IPS-20b (cell line): ENCODE data around the gene KRT71.

Source experiments
- H3K27ac ChIP-seq: one replicate; pipeline ENCODE4 v1.5.1; 2013; ENCODE audit warnings: low read length
- H3K27me3 ChIP-seq: 2 replicates; pipeline ENCODE4 v1.6.1; 2013; ENCODE audit warnings: mild to moderate bottlenecking, low read length, inconsistent platforms; ENCODE audit not compliant: insufficient read depth
- H3K36me3 ChIP-seq: 2 replicates; pipeline ENCODE4 v1.6.1; 2013; ENCODE audit warnings: low read depth, mild to moderate bottlenecking, inconsistent platforms, low read length, moderate library complexity; ENCODE audit not compliant: insufficient read depth
- H3K4me1 ChIP-seq: 2 replicates; pipeline ENCODE4 v1.6.1; 2013; ENCODE audit warnings: mild to moderate bottlenecking, control low read depth, inconsistent platforms, low read length, moderate library complexity; ENCODE audit not compliant: insufficient read depth
- H3K4me3 ChIP-seq: 2 replicates; pipeline ENCODE4 v1.5.1; 2013; ENCODE audit warnings: mild to moderate bottlenecking, low read length, inconsistent platforms
- H3K9ac ChIP-seq: 2 replicates; pipeline ENCODE4 v1.6.1; 2013; ENCODE audit warnings: low read depth, mild to moderate bottlenecking, inconsistent platforms, low read length, moderate library complexity
- H3K9me3 ChIP-seq: 2 replicates; pipeline ENCODE4 v1.6.1; 2013; ENCODE audit warnings: mild to moderate bottlenecking, low read depth, low read length, inconsistent platforms; ENCODE audit not compliant: insufficient read depth

Gene KRT71

GRCh38 chr12:52517888-52518287 lies 35.1 kb downstream of the KRT71 start:
- Histone ChIP-seq H3K4me3 (no peak overlapping the region), H3K9me3 (no peaks in the 10 kb centered on the region), H3K4me1 (no peaks in the 10 kb centered on the region), H3K9ac (no peak overlapping the region), H3K36me3 (no peaks in the 10 kb centered on the region), H3K27me3 (no peaks in the 10 kb centered on the region), H3K27ac (no peak overlapping the region)

GRCh38 chr12:52517005-52517835 lies 35.7 kb downstream of the KRT71 start:
- Histone ChIP-seq H3K4me1 (no peaks in the 10 kb centered on the region), H3K9ac (no peak overlapping the region), H3K36me3 (no peaks in the 10 kb centered on the region), H3K27me3 (no peaks in the 10 kb centered on the region), H3K27ac (no peak overlapping the region), H3K9me3 (no peaks in the 10 kb centered on the region), H3K4me3 (no peak overlapping the region)

DNA sequence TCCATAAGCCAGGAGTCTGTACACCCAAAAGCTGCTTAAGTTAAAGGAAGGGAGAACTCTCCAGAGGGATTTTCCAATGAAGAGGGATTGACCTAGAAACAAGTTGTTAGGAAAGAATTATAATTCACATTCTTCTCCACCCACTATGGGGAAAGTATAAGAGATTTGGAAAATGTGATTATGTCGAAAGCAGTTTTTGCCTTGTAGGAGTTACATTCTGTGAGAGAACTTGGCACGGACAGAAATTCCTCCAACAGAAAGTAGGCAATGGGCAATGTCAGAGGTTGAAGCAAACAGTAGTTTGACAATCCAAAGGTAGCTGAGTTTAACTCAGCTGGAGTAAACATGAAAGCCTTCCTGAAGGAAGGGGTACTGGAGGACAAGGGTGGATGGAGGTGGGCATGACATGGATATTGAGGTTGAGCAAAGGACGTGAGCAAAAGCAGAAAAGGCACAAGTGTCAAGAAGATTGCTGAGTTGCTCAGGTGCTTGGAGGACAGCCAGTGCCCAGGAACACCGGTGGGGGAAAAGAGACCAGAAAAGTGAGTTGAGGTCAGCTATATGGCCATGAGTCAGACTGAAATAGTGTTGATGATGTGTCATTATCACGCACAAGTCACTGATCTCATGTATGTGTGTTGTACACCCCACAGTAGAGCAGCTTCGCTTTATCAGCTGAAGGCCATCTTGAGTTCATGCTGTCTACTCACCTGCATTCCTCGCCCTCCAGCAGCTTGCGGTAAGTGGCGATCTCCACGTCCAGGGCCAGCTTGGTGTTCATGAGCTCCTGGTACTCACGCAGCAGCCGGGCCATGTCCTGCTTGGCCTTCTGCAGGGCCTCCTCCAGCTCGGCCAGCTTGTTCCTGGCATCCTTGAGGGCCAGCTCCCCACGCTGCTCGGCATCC lies 36.8 kb downstream of the KRT71 start:
- no peaks in the 10 kb centered on the region for H3K4me1 ChIP-seq
- H3K4me3 ChIP-seq = no peak overlapping the region
- H3K9me3 ChIP-seq = peaks cover 1% of the 10 kb centered on the region; the same call in 1 of the 2 replicates
- H3K36me3 ChIP-seq = no peaks in the 10 kb centered on the region
- H3K27ac ChIP-seq = no peak overlapping the region
- no peak overlapping the region for H3K9ac ChIP-seq
- no peaks in the 10 kb centered on the region for H3K27me3 ChIP-seq

- Histone ChIP-seq H3K27me3 (no peaks in the 10 kb centered on the region), H3K4me3 (no peak overlapping the region)
Observed at GRCh38 chr12:52515319-52515646, 37.7 kb downstream of the KRT71 start.

GRCh38 chr12:52514471-52515318 lies 38.2 kb downstream of the KRT71 start:
- H3K9ac ChIP-seq = no peak overlapping the region
- H3K27ac ChIP-seq = no peak overlapping the region
- H3K9me3 ChIP-seq = peaks cover 8% of the 10 kb centered on the region; the same call in 1 of the 2 replicates
- no peaks in the 10 kb centered on the region for H3K36me3 ChIP-seq
- H3K4me1 ChIP-seq = no peaks in the 10 kb centered on the region
- no peaks in the 10 kb centered on the region for H3K27me3 ChIP-seq
- H3K4me3 ChIP-seq = no peak overlapping the region

More at GRCh38 chr12:52515319-52515646, 37.7 kb downstream of the KRT71 start:
- Histone ChIP-seq H3K27ac (no peak overlapping the region), H3K36me3 (no peaks in the 10 kb centered on the region), H3K4me1 (no peaks in the 10 kb centered on the region), H3K9me3 (peaks cover 7% of the 10 kb centered on the region; the same call in 1 of the 2 replicates), H3K9ac (no peak overlapping the region)

DNA sequence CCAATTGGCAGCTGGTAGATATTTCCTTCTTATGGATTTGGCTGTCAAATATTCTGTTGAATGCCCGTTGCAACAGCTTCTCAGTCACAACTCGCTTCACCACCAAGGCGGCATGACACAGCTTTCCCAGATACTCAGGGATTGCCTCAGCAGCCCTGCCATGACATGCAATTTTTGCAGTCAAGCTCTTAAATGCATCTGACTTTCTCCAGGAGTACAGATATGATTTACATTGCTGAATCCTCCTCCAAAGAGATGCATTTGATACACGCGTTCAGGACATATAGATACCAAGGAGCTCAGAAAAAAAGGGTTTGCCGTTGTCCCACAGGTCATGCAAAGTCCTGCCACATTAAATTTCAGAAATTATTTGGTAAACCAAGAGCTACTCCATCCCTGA lies 39.2 kb downstream of the KRT71 start:
- H3K27me3 ChIP-seq = no peaks in the 10 kb centered on the region
- no peak overlapping the region for H3K27ac ChIP-seq
- H3K4me3 ChIP-seq = no peak overlapping the region
- H3K9ac ChIP-seq = no peak overlapping the region
- no peaks in the 10 kb centered on the region for H3K4me1 ChIP-seq
- peaks cover 8% of the 10 kb centered on the region; the same call in 1 of the 2 replicates for H3K9me3 ChIP-seq
- no peaks in the 10 kb centered on the region for H3K36me3 ChIP-seq

- Histone ChIP-seq H3K27ac (no peak overlapping the region), H3K9me3 (peaks cover 8% of the 10 kb centered on the region; the same call in 1 of the 2 replicates), H3K4me1 (no peaks in the 10 kb centered on the region), H3K27me3 (no peaks in the 10 kb centered on the region), H3K4me3 (no peak overlapping the region), H3K36me3 (no peaks in the 10 kb centered on the region), H3K9ac (no peak overlapping the region)
Observed at GRCh38 chr12:52508211-52508610, 44.7 kb downstream of the KRT71 start.

DNA sequence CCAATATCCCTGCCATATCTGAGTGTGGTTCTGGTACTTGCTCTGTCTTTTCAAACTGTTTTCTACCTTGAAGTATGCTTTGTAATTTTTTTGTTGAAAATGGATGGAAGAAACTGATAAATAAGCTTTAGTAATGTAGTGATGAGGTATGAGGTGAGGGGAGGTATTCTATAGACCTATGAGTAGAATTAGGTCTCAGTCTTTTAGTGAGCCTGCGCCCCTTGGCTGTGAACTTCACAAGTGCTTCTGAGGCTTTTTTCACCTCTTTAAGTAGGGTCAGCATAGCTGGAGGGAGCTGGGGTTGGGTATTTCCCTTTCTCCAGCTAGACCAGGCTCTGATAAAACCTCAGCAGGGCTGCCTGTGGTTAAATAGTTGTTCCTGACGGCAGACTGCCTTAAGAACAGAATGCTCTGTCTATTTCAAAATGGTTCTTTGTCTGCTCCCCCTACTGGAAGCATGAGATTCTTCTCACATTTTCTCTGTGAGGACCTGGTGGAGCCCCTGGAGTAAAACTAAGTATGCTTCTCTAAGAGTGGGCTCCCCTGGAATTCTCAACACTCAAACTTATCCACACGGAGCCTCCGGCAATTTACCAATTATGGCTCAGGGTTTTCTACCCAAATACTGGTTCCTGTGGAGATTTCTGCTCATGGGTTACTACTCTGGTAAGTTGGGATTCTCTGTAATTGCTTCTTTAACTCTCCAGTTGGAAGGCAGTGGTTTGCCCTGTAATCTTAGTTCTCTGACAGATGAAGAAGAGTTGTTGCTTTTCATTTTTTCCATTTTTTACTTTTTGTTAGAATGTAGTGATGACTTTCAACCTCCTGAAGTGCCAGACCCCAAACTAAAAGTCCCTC lies 45.9 kb downstream of the KRT71 start:
- no peaks in the 10 kb centered on the region for H3K36me3 ChIP-seq
- H3K4me3 ChIP-seq = no peak overlapping the region
- H3K27ac ChIP-seq = no peak overlapping the region
- no peaks in the 10 kb centered on the region for H3K4me1 ChIP-seq
- no peaks in the 10 kb centered on the region for H3K27me3 ChIP-seq
- no peak overlapping the region for H3K9ac ChIP-seq
- H3K9me3 ChIP-seq = peaks cover 8% of the 10 kb centered on the region; the same call in 1 of the 2 replicates

- Histone ChIP-seq H3K9me3 (no peaks in the 10 kb centered on the region), H3K27ac (no peak overlapping the region), H3K27me3 (no peaks in the 10 kb centered on the region), H3K36me3 (no peaks in the 10 kb centered on the region), H3K9ac (no peak overlapping the region), H3K4me3 (no peak overlapping the region), H3K4me1 (no peaks in the 10 kb centered on the region)
Observed at GRCh38 chr12:52502877-52503276, 50.1 kb downstream of the KRT71 start.

DNA sequence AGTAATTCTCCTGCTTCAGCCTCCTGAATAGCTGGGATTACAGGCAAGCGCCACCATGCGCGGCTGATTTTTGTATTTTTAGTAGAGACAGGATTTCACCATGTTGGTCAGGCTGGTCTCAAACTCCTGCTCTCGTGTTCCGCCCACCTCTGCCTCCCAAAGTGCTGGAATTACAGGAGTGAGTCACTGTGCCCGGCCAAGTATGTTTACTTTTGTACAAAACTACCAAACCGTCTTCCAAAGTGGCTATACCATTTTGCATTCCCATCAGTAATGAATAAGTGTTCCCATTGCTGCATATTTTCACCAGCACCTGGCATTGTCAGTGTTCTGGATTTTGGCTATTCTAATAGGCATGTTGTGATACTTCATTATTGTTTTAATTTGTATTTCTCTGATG lies 51.5 kb downstream of the KRT71 start:
- Histone ChIP-seq H3K9me3 (no peaks in the 10 kb centered on the region), H3K4me3 (no peak overlapping the region), H3K27ac (no peak overlapping the region), H3K4me1 (peaks cover 7% of the 10 kb centered on the region; the same call in 1 of the 2 replicates), H3K27me3 (no peaks in the 10 kb centered on the region), H3K36me3 (no peaks in the 10 kb centered on the region), H3K9ac (no peak overlapping the region)
